NOMO-1 treated with DMSO at 0.1 percent for 48 hours (cell line): ENCODE results near the gene PTPRS.

Experiments used
- DNase-seq: peaks from one replicate; lab custom pipeline; 2025; ENCODE audit not compliant: unreplicated experiment; lab: John Stamatoyannopoulos, UW

PTPRS gene

DNA sequence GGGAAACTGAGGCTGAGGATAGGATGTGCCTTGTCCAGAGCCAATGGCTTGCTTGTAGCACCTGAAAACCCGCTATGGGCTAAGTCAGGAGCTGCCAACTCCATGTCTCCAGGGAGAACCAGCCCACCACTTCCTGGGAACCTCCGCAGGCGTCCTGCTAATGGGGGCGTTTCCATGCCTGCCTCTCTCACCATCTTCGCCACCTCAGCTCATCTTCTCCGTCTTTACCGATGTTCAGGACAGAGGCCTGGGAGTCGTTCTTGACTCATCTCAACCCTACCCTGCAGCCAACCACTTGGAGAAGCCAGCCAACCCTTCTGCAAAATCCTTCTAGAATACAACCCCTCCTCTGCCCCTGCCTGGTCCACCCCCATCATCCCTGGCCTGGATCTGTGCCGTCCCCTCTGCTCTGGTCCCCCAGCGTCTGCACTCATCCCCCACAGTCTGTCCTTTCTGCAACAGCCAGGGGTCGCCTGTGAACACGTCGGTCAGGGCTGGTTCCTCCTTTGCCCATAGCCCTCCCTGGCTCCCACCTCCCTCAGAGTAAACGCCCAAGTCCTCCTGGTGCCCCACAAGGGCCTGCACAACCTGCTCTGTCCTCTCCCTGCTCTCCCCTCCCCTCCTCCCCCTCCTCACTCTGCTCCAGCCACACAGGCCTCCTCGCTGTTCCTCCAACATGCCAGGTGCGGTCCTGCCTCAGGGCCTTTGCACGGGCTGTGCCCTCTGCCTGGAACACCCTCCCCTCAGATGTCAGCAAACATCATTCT, 31.0 kb downstream of the PTPRS start:
- no peak for DNase-seq

DNA sequence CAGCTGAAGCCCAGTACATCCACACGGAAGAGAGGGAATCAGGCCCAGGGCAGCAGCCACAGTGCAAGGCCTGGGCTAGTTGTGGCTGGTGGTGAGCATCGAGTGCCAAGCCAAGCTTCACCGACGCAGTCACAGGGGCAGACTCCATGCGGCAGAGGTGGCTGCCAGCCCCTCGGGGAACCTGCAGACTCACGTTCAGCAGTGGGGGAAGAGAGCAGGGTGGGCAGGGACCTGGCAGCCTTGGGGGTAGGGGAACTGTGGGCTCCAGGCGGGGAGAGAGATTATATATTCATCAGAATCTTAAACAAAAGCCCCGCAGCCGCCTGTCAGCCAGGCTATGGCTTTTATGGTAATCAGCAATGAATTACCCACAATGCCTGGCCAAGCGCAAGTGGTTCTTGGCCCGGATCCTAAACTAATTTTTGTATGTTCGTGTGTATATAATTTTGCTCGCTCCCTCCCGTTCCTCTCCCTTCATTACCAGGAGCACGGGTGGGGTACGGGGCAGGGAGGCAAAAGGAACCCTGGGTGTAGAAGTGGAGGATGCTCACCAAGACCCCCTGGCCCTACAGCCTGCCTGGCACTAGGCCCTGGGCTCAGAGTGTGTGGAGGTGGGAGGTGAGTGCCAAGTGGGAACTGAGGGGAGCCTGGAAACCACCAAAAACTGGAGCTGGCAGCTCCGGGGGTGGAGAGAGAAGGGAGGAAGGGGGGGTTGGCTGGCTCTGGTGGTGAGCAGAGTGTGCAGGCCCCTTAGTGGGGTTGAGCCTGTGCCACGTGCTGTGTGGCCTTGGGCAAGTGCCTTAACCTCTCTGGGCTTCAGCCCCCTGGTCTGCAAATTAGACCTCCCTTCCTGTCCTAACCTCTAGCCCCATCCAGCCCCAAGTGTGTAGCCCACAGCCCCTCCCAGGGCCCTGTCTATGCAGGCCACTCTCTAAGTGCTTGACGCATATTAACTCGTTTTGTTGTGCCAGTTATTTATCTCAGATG, 31.9 kb downstream of the PTPRS start:
- DNase-seq, result no peak

GRCh38 chr19:5307655-5308054, 33.0 kb downstream of the PTPRS start:
- DNase-seq, result no peak

DNA sequence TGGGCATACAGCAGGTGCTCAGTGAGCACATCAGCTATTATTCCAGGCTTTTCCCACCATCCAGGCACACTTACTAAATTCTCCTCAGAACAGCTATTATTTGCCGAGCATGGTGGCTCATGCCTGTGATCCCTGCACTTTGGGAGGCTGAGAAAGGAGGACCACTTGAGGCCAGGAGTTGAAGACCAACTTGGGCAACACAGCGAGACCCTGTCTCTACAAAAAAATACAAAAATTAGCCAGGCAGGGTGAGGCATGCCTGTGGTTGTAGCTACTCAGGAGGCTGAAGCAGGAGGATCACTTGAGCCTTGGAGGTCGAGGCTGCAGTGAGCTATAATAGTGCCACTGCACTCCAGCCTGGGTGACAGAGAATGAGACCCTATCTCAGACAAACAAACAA, 35.4 kb downstream of the PTPRS start:
- no peak for DNase-seq

- no peak for DNase-seq
Measured at GRCh38 chr19:5304486-5304885, 36.1 kb downstream of the PTPRS start.

- DNase-seq, result no peak
Measured at GRCh38 chr19:5303208-5303607, 37.4 kb downstream of the PTPRS start.

DNA sequence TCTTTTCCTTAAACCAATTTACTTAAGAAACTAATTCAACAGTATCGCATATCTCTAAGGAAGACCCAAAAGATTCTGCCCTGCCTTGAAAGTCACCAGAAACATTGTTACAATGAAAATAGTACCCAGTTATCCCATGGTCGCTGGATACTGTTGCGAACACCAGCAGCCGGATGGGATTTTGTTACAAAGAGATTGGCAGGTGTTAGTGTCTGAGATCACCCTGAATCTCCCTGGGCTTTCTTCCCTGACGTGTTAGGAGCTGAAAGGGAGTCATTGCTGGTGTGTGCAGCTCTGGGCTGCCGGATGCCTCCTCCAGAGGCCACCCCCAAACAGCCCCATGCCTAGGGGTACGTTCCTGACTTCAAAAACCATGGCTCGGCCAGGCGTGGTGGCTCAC, 38.2 kb downstream of the PTPRS start:
- no peak for DNase-seq

- DNase-seq, result no peak
Measured at GRCh38 chr19:5299137-5299536, 41.5 kb downstream of the PTPRS start.

- no peak for DNase-seq
Measured at GRCh38 chr19:5298471-5298901, 42.1 kb downstream of the PTPRS start.

DNA sequence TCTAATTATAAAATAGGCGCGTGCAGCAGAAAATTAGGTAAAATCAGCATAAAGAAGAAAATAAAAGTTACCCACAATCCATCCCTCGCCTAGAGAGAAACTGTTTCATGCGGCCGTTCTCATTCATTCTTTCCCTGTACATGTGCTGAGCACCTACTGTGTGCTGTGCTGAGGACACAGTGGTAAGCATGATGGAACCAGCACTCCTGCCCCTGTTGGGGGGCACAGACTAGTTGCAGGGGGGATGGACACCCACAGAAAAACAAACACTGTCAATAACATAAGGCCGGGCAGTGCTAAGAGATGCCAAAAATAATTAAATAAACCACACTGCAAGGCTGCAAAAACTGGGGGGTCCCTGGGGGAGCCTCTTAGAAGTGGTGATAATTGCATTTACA, 43.3 kb downstream of the PTPRS start:
- DNase-seq, result no peak

DNA sequence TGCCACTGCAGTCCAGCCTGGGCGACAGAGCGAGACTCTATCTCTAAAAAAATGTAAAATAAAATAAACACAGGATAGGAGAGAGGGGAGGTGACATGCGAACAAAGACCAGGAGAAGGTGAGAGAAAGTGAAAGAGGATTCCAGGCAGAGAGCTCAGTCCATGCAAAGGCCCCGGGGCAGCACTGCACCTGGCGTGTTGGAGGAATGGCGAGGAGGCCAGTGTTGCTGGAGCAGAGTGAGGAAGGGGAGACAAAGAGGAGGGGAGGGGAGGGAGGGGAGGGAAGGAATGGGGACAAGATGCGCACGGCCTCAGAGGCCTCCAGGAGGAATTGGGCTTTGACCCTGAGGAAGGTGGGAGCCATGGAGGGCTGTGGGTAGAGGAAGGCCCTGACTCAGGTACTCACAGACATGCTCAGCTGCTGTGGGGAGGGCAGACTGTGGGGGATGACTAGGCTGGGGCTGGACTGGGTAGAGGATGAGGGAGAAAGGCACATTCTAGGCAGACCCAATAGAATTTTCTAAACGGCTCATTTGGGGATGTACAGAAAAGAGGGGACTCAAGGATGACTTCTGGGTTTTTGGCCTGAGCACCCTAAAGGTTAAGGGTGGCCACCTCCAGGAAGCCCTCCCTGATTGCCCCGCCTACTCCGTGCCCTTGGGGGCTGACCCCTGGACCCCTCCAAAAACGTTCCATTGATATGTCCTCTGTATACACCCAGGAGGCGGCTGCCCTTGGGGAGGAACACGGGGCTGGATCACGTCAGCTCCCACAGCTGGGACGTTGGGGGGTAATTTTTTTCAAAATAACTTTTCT, 43.9 kb downstream of the PTPRS start:
- no peak for DNase-seq

DNA sequence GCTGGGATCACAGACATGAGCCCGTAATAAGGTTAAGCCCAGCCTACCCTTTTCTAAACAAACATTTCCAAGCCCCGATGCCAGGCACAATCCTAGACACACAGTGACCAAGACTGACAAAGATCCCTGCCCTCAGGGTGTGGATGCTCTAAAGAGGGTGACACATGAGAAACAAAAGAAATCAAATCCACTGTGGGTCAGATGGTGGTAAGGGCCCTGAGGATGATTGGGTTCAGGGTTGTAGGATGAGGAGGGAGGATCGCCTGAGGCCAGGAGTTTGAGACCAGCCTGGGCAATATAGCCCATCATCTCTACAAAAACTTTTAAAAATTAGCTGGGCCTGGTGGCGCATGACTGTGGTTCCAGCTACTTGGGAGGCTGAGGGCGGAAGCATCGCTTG, 44.6 kb downstream of the PTPRS start:
- DNase-seq, result no peak

DNA sequence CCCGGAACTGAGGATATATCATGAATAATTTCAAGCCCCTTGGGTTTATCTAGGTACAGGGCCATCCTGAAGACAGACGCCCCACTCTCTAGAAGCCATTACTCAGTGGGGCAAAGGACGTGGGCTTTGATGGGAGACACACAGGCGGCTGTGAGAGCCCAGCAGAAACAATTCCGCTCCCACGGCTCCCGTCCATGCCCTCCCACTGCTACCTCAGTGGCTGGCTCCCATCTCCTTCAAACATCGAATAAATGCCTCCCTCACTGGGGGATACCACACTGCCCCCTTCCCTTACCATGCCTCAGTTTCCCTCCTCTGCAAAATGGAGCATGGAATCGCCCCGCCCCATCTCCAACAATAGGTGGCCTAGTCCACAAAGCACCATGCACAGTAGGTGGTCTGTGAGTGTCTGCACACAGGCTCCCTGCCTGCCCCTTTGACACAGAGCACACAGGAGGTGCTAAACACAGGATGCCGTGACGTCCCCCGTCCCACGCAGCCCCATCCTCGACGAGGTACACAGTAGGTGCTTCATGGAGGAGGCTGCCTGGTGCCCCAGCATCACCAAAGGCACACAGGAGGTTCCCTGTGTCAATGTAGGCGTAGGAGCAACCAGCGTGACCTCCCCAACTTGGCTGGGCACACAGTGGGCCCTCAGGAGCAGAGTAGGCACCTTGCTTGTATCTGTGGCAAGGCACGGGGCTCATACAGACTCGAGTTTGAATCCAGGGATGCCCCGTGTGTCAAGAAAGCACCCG, 46.0 kb downstream of the PTPRS start:
- no peak for DNase-seq

DNA sequence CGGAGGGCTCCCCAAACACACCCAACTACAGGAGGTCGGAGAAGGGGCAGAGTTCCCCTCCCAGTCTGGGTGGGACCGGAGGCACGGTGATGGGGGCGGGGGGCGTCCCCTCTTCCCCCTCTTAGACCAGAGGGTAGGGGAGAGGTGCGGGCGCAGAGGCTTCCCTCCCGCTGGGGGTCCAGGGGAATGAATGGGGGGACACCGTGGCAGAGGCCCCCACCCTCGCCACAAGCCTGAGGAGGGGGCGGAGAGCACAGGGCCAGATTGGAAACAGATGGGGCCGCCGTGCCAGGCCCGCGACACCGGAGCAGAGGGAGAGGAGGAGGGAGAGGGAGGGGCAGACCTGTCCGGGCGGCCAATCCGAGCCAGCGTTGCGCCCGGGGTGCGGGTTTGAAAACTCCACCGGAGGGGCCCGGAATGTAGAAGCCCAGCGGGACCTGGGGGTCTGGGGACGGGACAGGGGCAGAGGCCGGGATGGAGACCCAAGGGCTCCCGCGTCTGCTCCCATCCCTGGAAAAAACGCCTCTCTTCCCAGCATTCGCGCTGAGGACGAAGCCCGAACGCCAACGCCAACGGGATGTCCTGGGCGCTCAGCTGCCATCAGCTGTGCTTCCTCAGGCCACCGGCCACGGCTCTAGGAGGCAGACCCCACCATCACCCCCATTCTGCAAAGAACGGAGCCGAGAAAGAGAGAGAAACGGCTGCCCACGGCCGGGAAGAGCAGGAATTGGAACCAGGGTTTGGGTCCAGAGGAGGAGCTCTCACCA, 46.8 kb downstream of the PTPRS start:
- no peak for DNase-seq

GRCh38 chr19:5292822-5293611, 47.6 kb downstream of the PTPRS start:
- DNase-seq, result peak; percentile 19

- no peak for DNase-seq
Measured at GRCh38 chr19:5292453-5292821, 48.2 kb downstream of the PTPRS start.

DNA sequence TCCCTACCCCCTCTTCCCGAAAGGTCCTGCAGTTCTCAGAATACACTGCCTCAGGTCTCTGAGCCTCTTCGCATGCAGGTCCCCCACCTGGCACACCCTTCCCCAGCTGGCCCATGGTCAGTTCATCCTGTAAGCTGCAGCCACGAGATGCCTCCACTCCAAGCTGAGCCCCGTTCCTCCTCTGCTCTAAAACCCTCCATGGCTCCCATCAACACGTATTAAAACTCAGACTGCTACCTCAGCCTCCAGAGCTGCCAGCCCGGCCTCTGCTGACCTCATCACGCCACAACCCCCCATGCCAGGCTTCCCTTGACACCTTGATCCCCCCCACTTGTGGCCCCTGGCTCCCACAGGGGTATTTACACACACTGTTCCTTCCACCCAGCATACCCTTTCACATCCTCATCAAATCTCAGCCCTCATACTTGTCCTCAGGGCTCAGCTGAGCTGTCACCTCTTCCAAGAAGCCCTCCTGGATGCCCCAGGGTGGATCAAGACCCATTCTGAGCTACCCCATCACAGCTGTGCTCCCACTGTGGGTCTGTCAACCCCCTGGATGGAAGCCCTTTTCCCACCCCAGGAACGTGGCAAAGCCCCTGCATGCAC, 48.9 kb downstream of the PTPRS start:
- DNase-seq, result no peak
